SU-DHL-6 (cell line): Measurements from ENCODE around the gene FANCI.

ENCODE experiments used
- CTCF ChIP-seq: fragments of 200-600 bp; sonication (generic); IDR thresholded peaks from one replicate; pipeline ENCODE4 v1.5.1; 2017; ENCODE audit warnings: antibody characterized with exemption, mild to moderate bottlenecking, low read length, moderate library complexity; ENCODE audit not compliant: insufficient read depth, poor library complexity, severe bottlenecking
- EZH2phosphoT487 ChIP-seq: fragments of 200-600 bp; sonication (generic), shearing (Covaris generic); conservative IDR thresholded peaks from 2 replicates; pipeline ENCODE4 v1.6.1; 2018; ENCODE audit warnings: mild to moderate bottlenecking, antibody characterized with exemption, low read length, moderate library complexity, mixed read lengths

- TF ChIP-seq CTCF (no peak), EZH2phosphoT487 (no peak)
Observed at GRCh38 chr15:89353991-89354390, 110.2 kb downstream of the FANCI start.
